Vagina (tissue), 2 donors: ENCODE results near the gene TMEM59. TPM values are rescaled to one million over a fixed set of nuclear protein-coding genes. Genes with fewer than 3 reads are reported as not detected.

Experiments used
- DNase-seq, 2 donors: peaks; one replicate each; pipeline ENCODE4 v3.0.0-alpha.2; 2017; ENCODE audit errors: extremely low spot score in 2 of 2
- H3K27ac ChIP-seq: fragments of 200-600 bp; sonication (generic); one replicate; pipeline ENCODE4 v1.5.1; 2019
- H3K27me3 ChIP-seq: fragments of 200-600 bp; sonication (generic); one replicate; pipeline ENCODE4 v1.5.1; 2019
- H3K36me3 ChIP-seq, 2 donors: fragments of 200-600 bp; sonication (generic); one replicate each; pipeline ENCODE4 v1.5.1; 2017 to 2019
- H3K4me1 ChIP-seq: fragments of 200-600 bp; sonication (generic); one replicate; pipeline ENCODE4 v1.5.1; 2019
- H3K4me3 ChIP-seq, 2 donors: fragments of 200-600 bp; sonication (generic); 1 replicate in 1 of 2; 2 replicates in 1 of 2; pipeline ENCODE4 v1.5.1; 2016 to 2019
- H3K9me3 ChIP-seq: fragments of 200-600 bp; sonication (generic); one replicate; pipeline ENCODE4 v1.5.1; 2019
- POLR2A ChIP-seq, 2 donors: fragments of 450-650 bp; IDR thresholded peaks; one replicate each; pipeline ENCODE4 v1.6.1; 2017; ENCODE audit warnings: antibody characterized with exemption in 2 of 2, mild to moderate bottlenecking in 2 of 2, moderate library complexity in 2 of 2
- POLR2AphosphoS5 ChIP-seq, 2 donors: sonication (generic); formaldehyde crosslinking; IDR thresholded peaks; one replicate each; pipeline ENCODE4 v1.9.0; 2017; ENCODE audit warnings: antibody characterized with exemption in 2 of 2, mild to moderate bottlenecking in 2 of 2, low read depth in 1 of 2; ENCODE audit not compliant: insufficient read depth in 1 of 2
- intact Hi-C: fragments of 100-400 bp; cut with DNase I; formaldehyde crosslinking; loops from one replicate; pipeline ENCODE4 v1.15.1; 2023
- total RNA-seq: library from RNA; depleted of rRNA; stranded (reverse); fragments of >200 nt; gene quantifications from one replicate; pipeline ENCODE4 v1.2.3, GENCODE V29; 2016
- TF ChIP-seq, protein P1 (sequence below), 3 experiments: fragments of 450-650 bp in 2 of 3; fragments of 200-600 bp in 1 of 3; sonication (generic) in 1 of 3; IDR thresholded peaks; one replicate each; pipeline ENCODE4 v1.5.1; 2017 to 2019; ENCODE audit warnings: antibody characterized with exemption in 3 of 3, mild to moderate bottlenecking in 2 of 3, moderate library complexity in 2 of 3

The TMEM59 gene
- total RNA-seq, 1 donor from 2014 or later: 113 TPM

DNA sequence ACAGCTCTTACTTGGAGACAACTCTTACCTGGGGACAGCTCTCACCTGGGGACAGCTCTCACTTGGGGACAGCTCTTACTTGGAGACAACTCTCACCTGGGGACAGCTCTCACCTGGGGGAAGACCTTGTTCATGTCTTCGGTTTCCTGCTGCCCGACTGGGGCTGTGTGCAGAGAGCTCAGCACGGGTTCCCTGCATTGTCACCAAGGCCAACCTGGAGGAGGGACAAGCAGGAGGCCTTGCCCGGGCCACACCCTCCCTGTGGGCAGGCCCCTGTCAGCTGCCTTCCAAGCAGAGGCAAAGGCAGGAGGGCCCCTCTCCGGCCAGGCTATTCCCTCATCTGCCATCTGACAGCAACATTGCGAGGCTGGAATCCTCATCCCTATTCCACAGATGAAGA, 35.0 kb downstream of the TMEM59 start, which contains the start of gene LDLRAD1:
TSS of gene LDLRAD1 (minus strand) at position 208 of the 400 bp plus-strand sequence. CDS start at position 134, 74 bp downstream.
- no peaks in the 10 kb centered on the region for H3K4me1 ChIP-seq
- H3K4me3 ChIP-seq: no peak within 1 kb of the TSS
- intact Hi-C loops: no loop called here
- no peak for DNase-seq
- no peaks in the 10 kb centered on the region for H3K36me3 ChIP-seq
- no peaks in the 10 kb centered on the region for H3K27me3 ChIP-seq
- no peaks in the 10 kb centered on the region for H3K9me3 ChIP-seq
- TF ChIP-seq POLR2A (IDR thresholded peaks at IDR 0.05) (no peak), POLR2AphosphoS5 (IDR thresholded peaks at IDR 0.05; ENCODE audit: insufficient read depth in 1 of 2, low read depth in 1 of 2) (no peak)
- TF ChIP-seq, protein P1, sequence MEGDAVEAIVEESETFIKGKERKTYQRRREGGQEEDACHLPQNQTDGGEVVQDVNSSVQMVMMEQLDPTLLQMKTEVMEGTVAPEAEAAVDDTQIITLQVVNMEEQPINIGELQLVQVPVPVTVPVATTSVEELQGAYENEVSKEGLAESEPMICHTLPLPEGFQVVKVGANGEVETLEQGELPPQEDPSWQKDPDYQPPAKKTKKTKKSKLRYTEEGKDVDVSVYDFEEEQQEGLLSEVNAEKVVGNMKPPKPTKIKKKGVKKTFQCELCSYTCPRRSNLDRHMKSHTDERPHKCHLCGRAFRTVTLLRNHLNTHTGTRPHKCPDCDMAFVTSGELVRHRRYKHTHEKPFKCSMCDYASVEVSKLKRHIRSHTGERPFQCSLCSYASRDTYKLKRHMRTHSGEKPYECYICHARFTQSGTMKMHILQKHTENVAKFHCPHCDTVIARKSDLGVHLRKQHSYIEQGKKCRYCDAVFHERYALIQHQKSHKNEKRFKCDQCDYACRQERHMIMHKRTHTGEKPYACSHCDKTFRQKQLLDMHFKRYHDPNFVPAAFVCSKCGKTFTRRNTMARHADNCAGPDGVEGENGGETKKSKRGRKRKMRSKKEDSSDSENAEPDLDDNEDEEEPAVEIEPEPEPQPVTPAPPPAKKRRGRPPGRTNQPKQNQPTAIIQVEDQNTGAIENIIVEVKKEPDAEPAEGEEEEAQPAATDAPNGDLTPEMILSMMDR (IDR thresholded peaks at IDR 0.05): no peak
- no peak within 1 kb of the TSS for H3K27ac ChIP-seq

DNA sequence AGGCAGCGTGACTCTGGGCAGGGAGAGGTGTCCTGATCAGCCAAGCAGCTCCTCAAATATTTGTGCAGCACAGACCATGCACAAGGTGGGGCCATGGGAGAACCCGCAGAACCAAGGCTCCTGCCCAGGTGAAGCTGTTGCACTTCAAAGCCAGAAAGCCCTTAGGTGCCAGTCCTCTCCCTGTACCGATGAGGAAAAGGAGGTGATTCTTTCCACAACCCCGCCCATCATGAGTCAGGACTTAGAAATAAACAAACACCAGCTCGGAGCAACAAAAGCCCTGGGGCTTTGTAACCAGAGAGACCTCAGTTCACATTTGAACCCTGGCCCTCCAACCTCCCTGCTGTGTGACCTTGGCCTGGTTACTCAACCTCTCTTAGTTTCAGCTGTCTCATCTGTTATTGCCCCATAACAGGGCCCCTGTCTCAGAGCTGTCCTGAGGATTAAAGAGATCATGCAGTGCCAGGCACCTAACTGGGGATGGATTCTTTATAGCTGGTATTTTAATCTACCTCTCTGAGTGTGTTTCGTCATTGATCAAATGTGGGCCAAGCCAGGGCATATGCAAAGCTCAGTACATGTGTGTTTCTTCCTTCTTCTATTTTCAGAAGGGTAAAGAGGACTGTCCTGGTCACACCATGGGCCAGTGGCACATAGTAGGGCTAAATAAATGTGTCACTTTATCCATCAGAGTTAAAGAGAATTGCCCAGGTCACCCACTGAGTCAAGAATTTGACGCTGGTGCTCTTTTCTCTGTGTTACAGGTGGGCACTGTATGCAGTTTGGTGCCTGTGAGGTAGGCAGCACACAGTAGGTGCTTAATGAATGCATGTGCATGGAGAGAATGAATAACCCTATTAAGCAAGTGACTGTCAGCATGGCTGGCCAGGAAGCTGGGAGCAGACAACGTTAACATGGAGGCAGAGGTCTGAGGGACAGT, 36.4 kb downstream of the TMEM59 start:
- Histone ChIP-seq H3K9me3 (no peaks in the 10 kb centered on the region), H3K27me3 (no peaks in the 10 kb centered on the region), H3K4me1 (no peaks in the 10 kb centered on the region), H3K36me3 (no peaks in the 10 kb centered on the region), H3K27ac (no peak overlapping the region), H3K4me3 (no peak overlapping the region)
- intact Hi-C loops: no loop called here
- DNase-seq: no peak
- TF ChIP-seq, protein P1 (IDR thresholded peaks at IDR 0.05): no peak
- TF ChIP-seq POLR2AphosphoS5 (IDR thresholded peaks at IDR 0.05; ENCODE audit: insufficient read depth in 1 of 2, low read depth in 1 of 2) (no peak), POLR2A (IDR thresholded peaks at IDR 0.05) (no peak)

DNA sequence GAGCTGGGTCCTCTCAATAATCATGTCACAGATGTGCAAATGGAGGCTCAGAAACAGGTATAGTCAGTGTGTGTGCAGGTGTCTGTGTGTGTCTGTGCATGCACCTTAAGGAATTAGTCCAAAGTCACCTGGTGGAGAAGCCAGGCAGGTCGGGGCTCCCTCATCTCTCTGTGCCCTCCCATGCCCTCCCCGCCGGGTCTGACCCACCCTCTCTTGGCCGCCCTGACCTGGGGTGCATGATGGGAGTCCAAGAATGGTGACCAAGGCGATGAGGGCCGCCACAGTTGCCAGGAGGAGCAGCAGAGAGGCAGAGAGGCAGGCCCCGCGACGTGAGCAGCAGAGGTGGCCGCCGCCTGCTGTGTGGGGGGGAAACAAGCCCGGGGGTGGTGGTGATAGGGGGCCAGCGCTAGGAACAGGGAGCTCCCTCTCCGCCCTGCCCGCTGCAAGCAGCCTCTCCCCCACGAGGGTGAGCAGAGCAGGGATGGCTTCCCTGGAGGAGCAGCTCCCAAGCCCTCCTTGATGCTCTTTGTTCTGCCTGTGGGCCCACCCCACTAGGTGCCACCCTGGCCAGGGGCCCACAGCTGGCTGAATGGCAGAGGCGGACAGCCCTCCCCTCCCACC, 38.9 kb downstream of the TMEM59 start:
- no peak overlapping the region for H3K27ac ChIP-seq
- intact Hi-C loops: no loop called here
- no peaks in the 10 kb centered on the region for H3K36me3 ChIP-seq
- H3K27me3 ChIP-seq: no peaks in the 10 kb centered on the region
- no peaks in the 10 kb centered on the region for H3K9me3 ChIP-seq
- TF ChIP-seq, protein P1 (IDR thresholded peaks at IDR 0.05): no peak
- TF ChIP-seq POLR2AphosphoS5 (IDR thresholded peaks at IDR 0.05; ENCODE audit: insufficient read depth in 1 of 2, low read depth in 1 of 2): no peak
- H3K4me3 ChIP-seq: no peak overlapping the region
- no peaks in the 10 kb centered on the region for H3K4me1 ChIP-seq
- no peak for DNase-seq

DNA sequence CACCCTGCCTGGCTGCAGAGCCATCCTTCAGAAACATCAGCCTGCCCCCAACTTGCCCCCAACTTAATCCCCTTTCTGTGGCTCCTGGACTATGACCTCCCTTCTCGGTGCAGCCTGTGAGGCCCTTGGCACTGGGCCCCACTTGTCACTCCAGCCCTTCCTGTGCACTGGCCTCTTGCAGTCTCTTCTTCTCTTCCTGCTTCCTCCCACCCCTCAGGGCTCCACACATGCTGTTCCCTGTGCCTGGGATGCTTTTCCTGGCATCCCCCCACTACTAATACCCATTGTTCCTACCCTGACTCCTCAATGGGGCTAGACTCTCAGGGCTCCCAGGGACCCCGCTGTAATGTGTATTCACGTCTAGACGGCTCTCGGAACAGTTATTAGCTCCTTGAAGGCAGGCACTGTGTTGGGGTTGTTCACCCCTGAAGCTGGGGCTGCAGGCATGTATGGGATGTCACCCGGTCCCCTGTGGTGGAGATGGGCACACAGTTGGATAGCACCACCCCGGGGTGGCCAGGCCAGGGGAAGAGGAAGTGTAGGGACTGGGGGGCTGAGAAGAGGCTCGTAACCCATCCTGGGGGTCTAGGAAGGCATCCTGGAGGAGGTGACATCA, 39.5 kb downstream of the TMEM59 start:
- Histone ChIP-seq H3K4me1 (no peaks in the 10 kb centered on the region), H3K27ac (no peak overlapping the region), H3K9me3 (no peaks in the 10 kb centered on the region), H3K36me3 (no peaks in the 10 kb centered on the region), H3K4me3 (no peak overlapping the region), H3K27me3 (no peaks in the 10 kb centered on the region)
- intact Hi-C loops: no loop called here
- no peak for DNase-seq
- no peak for TF ChIP-seq POLR2A (IDR thresholded peaks at IDR 0.05)
- TF ChIP-seq, protein P1 (IDR thresholded peaks at IDR 0.05): no peak
- no peak for TF ChIP-seq POLR2AphosphoS5 (IDR thresholded peaks at IDR 0.05; ENCODE audit: insufficient read depth in 1 of 2, low read depth in 1 of 2)
